Liver (tissue), 9 donors: ENCODE results near the gene RFLNA. TPM values are rescaled to one million over a fixed set of nuclear protein-coding genes. Genes with fewer than 3 reads are reported as not detected.

Source experiments
- DNase-seq: peaks from one replicate; pipeline ENCODE4 v3.0.0-alpha.2; 2017; ENCODE audit warnings: low spot score
- H3K27ac ChIP-seq, 2 donors: one replicate each; pipeline ENCODE4 v1.7.0; 2013; ENCODE audit warnings: inconsistent platforms in 2 of 2, low read length in 2 of 2, control low read depth in 1 of 2, low read depth in 1 of 2, mild to moderate bottlenecking in 1 of 2
- H3K27me3 ChIP-seq, 4 donors: one replicate each; pipeline versions ENCODE4 v1.6.1 to v1.7.0; 2013; ENCODE audit warnings: low read length in 3 of 4, inconsistent platforms in 1 of 4, mild to moderate bottlenecking in 1 of 4, moderate library complexity in 1 of 4; ENCODE audit not compliant: control insufficient read depth in 4 of 4, insufficient read depth in 4 of 4
- H3K36me3 ChIP-seq, 4 donors: one replicate each; pipeline versions ENCODE4 v1.6.1 to v1.7.0; 2013; ENCODE audit warnings: low read length in 3 of 4, mild to moderate bottlenecking in 3 of 4, low read depth in 1 of 4, moderate library complexity in 1 of 4; ENCODE audit not compliant: control insufficient read depth in 4 of 4, insufficient read depth in 3 of 4
- H3K4me1 ChIP-seq, 4 donors: one replicate each; pipeline versions ENCODE4 v1.6.1 to v1.7.0; 2013; ENCODE audit warnings: low read length in 3 of 4, mild to moderate bottlenecking in 3 of 4, moderate library complexity in 1 of 4; ENCODE audit not compliant: control insufficient read depth in 4 of 4, insufficient read depth in 4 of 4
- H3K4me3 ChIP-seq, 3 donors: one replicate each; pipeline versions ENCODE4 v1.6.1 to v1.7.0; 2013; ENCODE audit warnings: low read length in 3 of 3, control low read depth in 1 of 3, low read depth in 1 of 3, mild to moderate bottlenecking in 1 of 3
- H3K9ac ChIP-seq, 2 donors: one replicate each; pipeline ENCODE4 v1.7.0; 2013; ENCODE audit warnings: low read length in 2 of 2, mild to moderate bottlenecking in 2 of 2, moderate library complexity in 2 of 2, control low read depth in 1 of 2, low read depth in 1 of 2
- H3K9me3 ChIP-seq, 4 donors: one replicate each; pipeline versions ENCODE4 v1.6.1 to v1.7.0; 2013; ENCODE audit warnings: low read length in 3 of 4; ENCODE audit not compliant: control insufficient read depth in 4 of 4
- EGR1 ChIP-seq, 2 donors: IDR thresholded peaks; 2 replicates each; pipeline ENCODE4 v1.6.1; 2016 to 2018; ENCODE audit warnings: antibody characterized with exemption in 2 of 2, low read depth in 2 of 2
- FOXA2 ChIP-seq: IDR thresholded peaks from 2 replicates; pipeline ENCODE4 v1.6.1; 2016; ENCODE audit warnings: antibody characterized with exemption
- GABPA ChIP-seq, 2 donors: IDR thresholded peaks in 1 of 2; conservative IDR thresholded peaks in 1 of 2; 2 replicates each; pipeline ENCODE4 v1.6.1; 2016; ENCODE audit warnings: antibody characterized with exemption in 2 of 2, mild to moderate bottlenecking in 1 of 2, moderate library complexity in 1 of 2
- HNF4A ChIP-seq, 2 donors: conservative IDR thresholded peaks; 2 replicates each; pipeline ENCODE4 v1.6.1; 2016; ENCODE audit warnings: antibody characterized with exemption in 2 of 2, mild to moderate bottlenecking in 2 of 2
- HNF4G ChIP-seq: IDR thresholded peaks from 2 replicates; pipeline ENCODE4 v1.6.1; 2016; ENCODE audit warnings: antibody characterized with exemption
- NR2F2 ChIP-seq: IDR thresholded peaks from 2 replicates; pipeline ENCODE4 v1.6.1; 2016; ENCODE audit warnings: antibody characterized with exemption
- RAD21 ChIP-seq, 2 donors: IDR thresholded peaks; 2 replicates each; pipeline ENCODE4 v1.6.1; 2016; ENCODE audit warnings: antibody characterized with exemption in 2 of 2, mild to moderate bottlenecking in 2 of 2
- SP1 ChIP-seq: IDR thresholded peaks from 2 replicates; pipeline ENCODE4 v1.6.1; 2018; ENCODE audit warnings: antibody characterized with exemption, mild to moderate bottlenecking
- TAF1 ChIP-seq: conservative IDR thresholded peaks from 2 replicates; pipeline ENCODE4 v1.6.1; 2016; ENCODE audit warnings: antibody characterized with exemption, mild to moderate bottlenecking
- WGBS: extraction: QIAGEN DNeasy Blood & Tissue Kit; methylation state at CpG from one replicate; pipeline ENCODE4 v1.1.7; 2013; 5-methylcytosine and 5-hydroxymethylcytosine counted together
- polyA plus RNA-seq, 2 donors: library from polyadenylated mRNA; stranded (reverse) in 1 of 2; unstranded in 1 of 2; fragments of 200-250 nt in 1 of 2; fragments of >200 nt in 1 of 2; fragmentation: Nextera tagmentation in 1 of 2; extraction: Ambion mirVana in 1 of 2; gene quantifications; one replicate each; pipeline versions ENCODE4 v1.2.1 to v1.2.3, GENCODE V29; 2013 to 2015
- total RNA-seq, 2 donors: library from RNA; depleted of rRNA; stranded (reverse); fragments of >200 nt; gene quantifications; one replicate each; pipeline ENCODE4 v1.2.3, GENCODE V29; 2014
- TF ChIP-seq, protein P1 (sequence below): IDR thresholded peaks from 2 replicates; pipeline ENCODE4 v1.6.1; 2016; ENCODE audit warnings: antibody characterized with exemption, mild to moderate bottlenecking
- TF ChIP-seq, protein P2 (sequence below): fragments of 150-350 bp; IDR thresholded peaks from 2 replicates; pipeline ENCODE4 v1.5.1; 2017; ENCODE audit warnings: improper control_type of control experiment, low read depth, low read length; ENCODE audit not compliant: missing input control
- TF ChIP-seq, protein P3 (sequence below): IDR thresholded peaks from 2 replicates; pipeline ENCODE4 v1.6.1; 2016; ENCODE audit warnings: antibody characterized with exemption
- donor health status: healthy.
- donor health status: healthy.
- donor health status: healthy.
- donor health status: healthy.
- donor health status: healthy.

Gene RFLNA
- total and polyA plus RNA-seq, 4 donors = 0.05 TPM; not detected in 2

DNA sequence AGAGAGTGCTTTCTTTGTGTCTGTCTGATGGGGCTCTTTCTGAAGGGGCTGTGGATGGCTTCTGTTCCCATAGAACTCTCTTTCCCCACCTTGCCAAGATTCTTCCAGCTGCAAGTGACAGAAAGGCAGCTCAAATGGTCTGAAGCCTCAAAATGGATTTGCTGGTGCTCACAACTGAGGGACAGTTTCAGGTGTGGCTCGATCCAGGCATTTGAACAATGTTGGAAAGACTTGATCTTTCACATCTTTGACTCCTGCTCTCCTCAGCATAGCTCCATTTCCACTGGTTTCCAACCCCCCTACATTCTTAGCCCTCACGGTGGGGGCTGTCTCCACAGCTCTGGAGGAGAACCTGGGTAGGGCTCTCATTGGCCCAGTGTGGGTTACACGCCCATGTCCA, 15.9 kb downstream of the RFLNA start:
- Histone ChIP-seq H3K9ac (no peak overlapping the region), H3K27me3 (no peaks in the 10 kb centered on the region), H3K27ac (no peak overlapping the region), H3K4me1 (no peaks in the 10 kb centered on the region), H3K36me3 (no peaks in the 10 kb centered on the region), H3K4me3 (no peak overlapping the region), H3K9me3 (no peaks in the 10 kb centered on the region)
- 93% methylated on average over 3 of the region's 3 CpGs for WGBS
- TF ChIP-seq, protein P1, sequence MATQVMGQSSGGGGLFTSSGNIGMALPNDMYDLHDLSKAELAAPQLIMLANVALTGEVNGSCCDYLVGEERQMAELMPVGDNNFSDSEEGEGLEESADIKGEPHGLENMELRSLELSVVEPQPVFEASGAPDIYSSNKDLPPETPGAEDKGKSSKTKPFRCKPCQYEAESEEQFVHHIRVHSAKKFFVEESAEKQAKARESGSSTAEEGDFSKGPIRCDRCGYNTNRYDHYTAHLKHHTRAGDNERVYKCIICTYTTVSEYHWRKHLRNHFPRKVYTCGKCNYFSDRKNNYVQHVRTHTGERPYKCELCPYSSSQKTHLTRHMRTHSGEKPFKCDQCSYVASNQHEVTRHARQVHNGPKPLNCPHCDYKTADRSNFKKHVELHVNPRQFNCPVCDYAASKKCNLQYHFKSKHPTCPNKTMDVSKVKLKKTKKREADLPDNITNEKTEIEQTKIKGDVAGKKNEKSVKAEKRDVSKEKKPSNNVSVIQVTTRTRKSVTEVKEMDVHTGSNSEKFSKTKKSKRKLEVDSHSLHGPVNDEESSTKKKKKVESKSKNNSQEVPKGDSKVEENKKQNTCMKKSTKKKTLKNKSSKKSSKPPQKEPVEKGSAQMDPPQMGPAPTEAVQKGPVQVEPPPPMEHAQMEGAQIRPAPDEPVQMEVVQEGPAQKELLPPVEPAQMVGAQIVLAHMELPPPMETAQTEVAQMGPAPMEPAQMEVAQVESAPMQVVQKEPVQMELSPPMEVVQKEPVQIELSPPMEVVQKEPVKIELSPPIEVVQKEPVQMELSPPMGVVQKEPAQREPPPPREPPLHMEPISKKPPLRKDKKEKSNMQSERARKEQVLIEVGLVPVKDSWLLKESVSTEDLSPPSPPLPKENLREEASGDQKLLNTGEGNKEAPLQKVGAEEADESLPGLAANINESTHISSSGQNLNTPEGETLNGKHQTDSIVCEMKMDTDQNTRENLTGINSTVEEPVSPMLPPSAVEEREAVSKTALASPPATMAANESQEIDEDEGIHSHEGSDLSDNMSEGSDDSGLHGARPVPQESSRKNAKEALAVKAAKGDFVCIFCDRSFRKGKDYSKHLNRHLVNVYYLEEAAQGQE = no peak
- TF ChIP-seq NR2F2 (no peak), HNF4A (conservative IDR thresholded peaks at IDR 0.05) (no peak)
- no peak for DNase-seq

DNA sequence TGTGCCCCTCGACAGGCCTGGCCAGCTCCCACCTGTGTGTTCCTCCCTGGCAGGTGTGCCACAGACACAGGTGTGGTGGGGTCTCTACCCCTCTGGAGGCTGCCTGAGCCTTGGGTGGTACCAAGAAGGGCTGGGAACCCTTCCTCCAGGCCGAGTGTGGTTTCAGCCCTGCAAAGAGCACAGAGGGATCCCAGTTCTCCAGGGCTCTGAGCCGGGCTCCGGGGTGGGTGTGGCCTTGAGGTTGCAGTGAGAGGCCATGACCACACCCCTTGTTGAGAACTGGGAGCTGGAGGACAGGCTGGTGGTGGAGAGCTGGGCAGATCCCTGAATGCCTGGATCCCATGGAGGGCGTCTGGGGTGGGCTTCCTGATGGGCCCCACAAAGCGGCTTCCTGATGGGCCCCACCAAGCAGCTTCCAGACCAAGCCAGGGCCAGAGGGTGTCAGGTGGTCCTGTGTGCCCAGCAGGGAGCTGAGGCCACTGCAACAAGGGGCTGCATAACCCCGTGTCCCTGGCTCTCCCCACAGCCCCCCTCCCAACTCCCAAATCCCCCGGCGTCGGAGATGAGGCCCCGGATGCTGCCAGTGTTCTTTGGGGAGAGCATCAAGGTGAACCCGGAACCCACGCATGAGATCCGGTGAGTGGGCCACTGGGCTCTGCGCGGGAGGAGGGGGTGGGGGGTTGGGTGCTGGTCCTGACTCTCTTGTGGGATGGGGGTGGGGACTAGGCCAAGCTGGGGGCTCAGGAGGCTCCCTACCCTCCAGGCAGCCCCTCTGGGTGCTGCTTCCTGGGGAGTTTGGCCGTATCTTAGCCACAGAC, 16.6 kb downstream of the RFLNA start:
- no peaks in the 10 kb centered on the region for H3K9me3 ChIP-seq
- 87% methylated on average over 17 of the region's 17 CpGs for WGBS
- no peak overlapping the region for H3K27ac ChIP-seq
- no peak for DNase-seq
- no peak overlapping the region for H3K9ac ChIP-seq
- no peak for TF ChIP-seq EGR1 (IDR thresholded peaks at IDR 0.05; ENCODE audit: low read depth in 2 of 2)
- TF ChIP-seq, protein P2, sequence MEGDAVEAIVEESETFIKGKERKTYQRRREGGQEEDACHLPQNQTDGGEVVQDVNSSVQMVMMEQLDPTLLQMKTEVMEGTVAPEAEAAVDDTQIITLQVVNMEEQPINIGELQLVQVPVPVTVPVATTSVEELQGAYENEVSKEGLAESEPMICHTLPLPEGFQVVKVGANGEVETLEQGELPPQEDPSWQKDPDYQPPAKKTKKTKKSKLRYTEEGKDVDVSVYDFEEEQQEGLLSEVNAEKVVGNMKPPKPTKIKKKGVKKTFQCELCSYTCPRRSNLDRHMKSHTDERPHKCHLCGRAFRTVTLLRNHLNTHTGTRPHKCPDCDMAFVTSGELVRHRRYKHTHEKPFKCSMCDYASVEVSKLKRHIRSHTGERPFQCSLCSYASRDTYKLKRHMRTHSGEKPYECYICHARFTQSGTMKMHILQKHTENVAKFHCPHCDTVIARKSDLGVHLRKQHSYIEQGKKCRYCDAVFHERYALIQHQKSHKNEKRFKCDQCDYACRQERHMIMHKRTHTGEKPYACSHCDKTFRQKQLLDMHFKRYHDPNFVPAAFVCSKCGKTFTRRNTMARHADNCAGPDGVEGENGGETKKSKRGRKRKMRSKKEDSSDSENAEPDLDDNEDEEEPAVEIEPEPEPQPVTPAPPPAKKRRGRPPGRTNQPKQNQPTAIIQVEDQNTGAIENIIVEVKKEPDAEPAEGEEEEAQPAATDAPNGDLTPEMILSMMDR = no peak
- no peak for TF ChIP-seq TAF1
- TF ChIP-seq HNF4G = no peak
- no peak overlapping the region for H3K4me3 ChIP-seq
- H3K36me3 ChIP-seq = no peaks in the 10 kb centered on the region
- H3K4me1 ChIP-seq = no peaks in the 10 kb centered on the region
- H3K27me3 ChIP-seq = no peaks in the 10 kb centered on the region

DNA sequence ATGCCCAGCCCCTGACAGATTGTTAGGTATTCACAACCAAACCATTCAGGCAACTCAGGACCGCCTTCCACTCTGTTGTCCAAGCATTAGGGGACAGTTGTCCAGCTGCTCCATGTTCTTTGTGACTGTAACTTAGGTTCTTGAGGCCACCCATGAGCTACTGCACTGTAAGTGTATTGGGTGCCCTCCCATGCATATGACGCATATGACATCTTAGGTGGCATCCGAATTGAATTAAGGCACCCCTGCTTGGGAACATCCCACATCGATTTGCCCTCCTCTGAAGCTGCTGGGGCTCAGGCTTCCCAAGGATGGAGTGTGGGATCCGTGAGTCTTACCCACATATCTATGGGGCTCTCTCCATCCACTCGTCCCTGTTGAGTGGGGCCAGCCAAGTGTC, 17.7 kb downstream of the RFLNA start:
- Histone ChIP-seq H3K27me3 (no peaks in the 10 kb centered on the region), H3K9ac (no peak overlapping the region), H3K27ac (no peak overlapping the region), H3K4me3 (no peak overlapping the region), H3K36me3 (no peaks in the 10 kb centered on the region), H3K9me3 (no peaks in the 10 kb centered on the region), H3K4me1 (no peaks in the 10 kb centered on the region)
- WGBS = 75% methylated on average over 6 of the region's 6 CpGs
- TF ChIP-seq GABPA (IDR thresholded peaks at IDR 0.05 in 1 of 2, conservative IDR thresholded peaks at IDR 0.05 in 1 of 2) (no peak), SP1 (no peak), RAD21 (IDR thresholded peaks at IDR 0.05) (no peak), FOXA2 (no peak)
- TF ChIP-seq, protein P2 = no peak
- TF ChIP-seq, protein P3, sequence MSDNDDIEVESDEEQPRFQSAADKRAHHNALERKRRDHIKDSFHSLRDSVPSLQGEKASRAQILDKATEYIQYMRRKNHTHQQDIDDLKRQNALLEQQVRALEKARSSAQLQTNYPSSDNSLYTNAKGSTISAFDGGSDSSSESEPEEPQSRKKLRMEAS = no peak
- TF ChIP-seq, protein P1 = no peak
- DNase-seq = no peak
